IPS-NIHi7 (cell line): ENCODE results near the gene DNASE1L1.
"Not testable (repeated sequence)": the region's sequence is repeated elsewhere in the genome, so short reads cannot be mapped to it uniquely, and the experiment has no call there.

Source experiments
- DNase-seq: peaks from one replicate; pipeline ENCODE4 v3.0.0; 2012; ENCODE audit warnings: mixed read lengths; ENCODE audit errors: extremely low spot score

The DNASE1L1 gene

DNA sequence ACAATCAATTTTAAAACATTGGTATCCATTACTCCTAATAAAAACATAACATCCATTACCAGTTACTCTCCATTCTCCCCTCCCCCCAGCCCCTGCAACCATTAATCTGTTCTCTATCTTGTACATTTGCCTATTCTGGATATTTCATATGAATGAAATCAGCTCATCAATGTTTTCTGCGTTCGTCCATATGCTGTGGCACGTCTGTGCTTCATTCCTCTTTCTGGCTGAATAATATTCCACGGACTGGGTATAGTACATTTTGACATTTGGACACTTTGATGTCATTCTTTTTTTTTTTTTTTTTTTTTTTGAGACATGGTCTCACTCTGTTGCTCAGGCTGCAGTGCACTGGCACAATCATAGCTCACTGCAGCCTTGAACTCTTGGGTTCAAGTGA lies 5.2 kb downstream of the DNASE1L1 start:
- no peak for DNase-seq

- DNase-seq, result no peak
These were observed 5.9 kb downstream of the DNASE1L1 start for GRCh38 chrX:154403192-154403591.

DNA sequence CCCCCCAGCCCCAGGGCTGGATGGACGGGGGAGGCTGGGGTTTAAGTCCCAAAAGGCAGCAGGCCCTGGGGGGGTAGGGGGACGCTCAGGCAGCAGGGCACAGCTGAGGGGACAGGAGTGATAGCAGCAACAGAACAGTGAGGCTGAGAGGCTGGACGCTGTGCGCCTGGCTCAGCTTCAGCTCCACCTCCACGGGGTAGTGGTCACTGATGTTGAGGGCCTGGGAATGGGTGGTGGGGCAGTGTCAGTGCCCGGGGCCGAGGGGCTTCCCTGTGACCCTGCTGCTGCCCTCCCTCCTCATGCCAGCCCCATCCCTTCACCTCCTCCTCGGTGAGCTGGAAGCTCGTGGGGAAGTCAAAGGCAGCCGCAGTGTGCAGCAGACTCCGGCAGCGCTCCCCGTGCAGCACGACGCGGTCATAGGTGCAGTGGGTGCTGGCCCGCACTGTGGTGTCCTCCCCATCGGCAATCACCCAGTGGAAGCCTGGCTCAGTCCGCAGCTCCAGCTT lies 6.4 kb downstream of the DNASE1L1 start:
- DNase-seq, result no peak

GRCh38 chrX:154401918-154402621 lies 7.0 kb downstream of the DNASE1L1 start:
- no peak for DNase-seq

DNA sequence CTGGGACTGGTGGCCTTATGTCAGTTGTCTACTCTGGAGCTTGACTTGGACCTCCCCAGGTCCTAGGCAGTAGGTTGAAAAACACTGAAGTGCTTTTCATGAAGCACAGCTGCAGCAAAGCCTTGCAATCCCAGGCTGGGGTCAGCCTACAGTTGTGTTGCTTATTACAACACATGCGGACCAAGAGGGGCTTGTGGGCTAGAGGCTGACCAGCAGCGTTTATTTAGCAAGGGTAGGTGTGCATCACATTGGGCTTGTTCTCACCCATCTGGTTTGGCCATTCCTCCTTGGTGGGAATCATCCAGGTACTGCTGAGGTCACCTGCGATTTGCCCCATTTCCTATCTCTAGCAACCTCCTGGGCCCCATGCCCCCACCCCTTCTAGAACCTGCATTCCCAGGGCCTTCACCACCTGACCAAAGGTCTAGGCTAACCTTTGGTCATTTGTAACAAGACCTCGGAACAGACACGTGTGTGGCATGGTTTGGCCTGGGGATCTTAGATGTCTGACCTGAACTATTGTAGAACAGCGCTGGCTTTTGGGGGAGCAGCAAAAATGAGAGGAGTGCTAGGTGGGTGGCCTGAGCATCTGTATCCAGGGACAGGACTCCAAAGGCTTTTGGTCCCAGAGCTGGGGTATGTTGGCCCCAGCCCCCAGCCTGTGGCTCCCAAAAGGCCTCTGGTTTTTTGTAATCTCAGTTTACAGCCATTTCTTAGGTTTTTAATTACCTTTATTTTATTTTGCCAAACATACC lies 7.8 kb downstream of the DNASE1L1 start:
- peak; percentile 12 for DNase-seq

DNA sequence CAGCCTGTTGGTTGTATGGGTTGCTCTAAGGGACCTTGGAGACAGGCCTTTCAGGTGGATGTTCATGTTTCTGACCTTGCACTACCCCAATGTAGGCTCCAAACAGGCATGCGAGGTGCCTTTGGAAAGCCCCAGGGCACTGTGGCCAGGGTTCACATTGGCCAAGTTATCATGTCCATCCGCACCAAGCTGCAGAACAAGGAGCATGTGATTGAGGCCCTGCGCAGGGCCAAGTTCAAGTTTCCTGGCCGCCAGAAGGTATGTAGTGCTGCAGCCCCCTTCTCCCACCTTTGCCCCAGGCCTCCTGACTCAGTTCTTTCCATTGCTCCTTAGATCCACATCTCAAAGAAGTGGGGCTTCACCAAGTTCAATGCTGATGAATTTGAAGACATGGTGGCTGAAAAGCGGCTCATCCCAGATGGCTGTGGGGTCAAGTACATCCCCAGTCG lies 8.7 kb downstream of the DNASE1L1 start:
- not testable (repeated sequence) for DNase-seq

GRCh38 chrX:154399527-154400368 lies 9.3 kb downstream of the DNASE1L1 start:
- DNase-seq, result no peak

- peak; percentile 17 for DNase-seq
These were observed 10.2 kb downstream of the DNASE1L1 start for GRCh38 chrX:154398668-154399526.

DNA sequence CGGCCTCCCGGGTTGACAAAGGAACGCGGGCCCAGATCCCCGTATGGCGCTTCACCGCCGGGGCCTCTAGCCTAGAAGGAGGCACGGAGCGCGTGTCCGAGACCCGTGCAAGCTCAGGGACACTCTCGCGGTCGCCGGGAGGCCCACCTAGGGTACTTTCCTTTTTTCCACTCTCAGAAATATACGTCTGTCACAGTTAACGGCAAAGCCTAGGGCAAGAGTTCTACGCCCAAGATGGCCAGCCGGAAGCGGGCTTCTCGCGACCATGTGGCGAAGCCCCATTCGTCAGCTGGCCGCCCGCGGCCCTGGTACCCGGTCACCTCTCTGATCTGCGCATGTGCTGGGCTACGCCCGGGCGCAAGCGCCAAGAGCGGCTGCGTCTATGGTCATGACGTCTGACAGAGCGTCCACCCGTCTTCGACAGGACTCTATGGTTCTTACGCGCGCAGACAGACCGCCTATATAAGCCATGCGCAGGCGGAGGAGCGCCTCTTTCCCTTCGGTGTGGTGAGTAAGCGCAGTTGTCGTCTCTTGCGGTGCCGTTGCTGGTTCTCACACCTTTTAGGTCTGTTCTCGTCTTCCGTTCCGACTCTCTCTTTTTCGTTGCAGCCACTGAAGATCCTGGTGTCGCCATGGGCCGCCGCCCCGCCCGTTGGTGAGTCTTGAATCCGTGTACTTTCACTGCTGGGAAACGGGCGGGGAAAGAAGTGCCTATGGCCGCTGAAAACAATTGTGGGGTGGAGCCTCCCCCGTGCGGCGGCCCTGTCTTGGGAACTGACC lies 11.0 kb downstream of the DNASE1L1 start, which contains the start of gene RPL10:
RPL10 (plus strand) TSS at position 490 of the 780 bp plus-strand sequence; CDS start at position 633, 143 bp downstream.
- peak; percentile 87 for DNase-seq

- DNase-seq, result peak; percentile 23
These were observed 11.8 kb downstream of the DNASE1L1 start for GRCh38 chrX:154396973-154397887.

DNA sequence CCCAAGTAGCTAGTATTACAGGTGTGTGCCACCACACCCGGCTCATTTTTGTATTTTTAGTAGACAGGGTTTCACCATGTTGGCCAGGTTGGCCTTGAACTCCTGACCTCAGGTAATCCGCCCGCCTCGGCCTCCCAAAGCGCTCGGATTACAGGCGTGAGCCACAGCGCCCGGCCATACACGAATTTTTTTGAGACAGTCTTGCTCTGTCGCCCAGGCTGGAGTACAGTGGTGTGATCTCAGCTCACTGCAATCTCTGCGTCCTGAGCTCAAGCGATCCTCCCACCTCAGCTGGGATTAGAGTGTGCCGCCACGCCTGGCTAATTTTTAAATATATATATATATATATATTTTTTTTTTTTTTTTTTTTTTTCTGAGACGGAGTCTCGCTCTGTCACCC lies 12.7 kb downstream of the DNASE1L1 start:
- DNase-seq, result not testable (repeated sequence)

GRCh38 chrX:154389812-154390747 lies 19.0 kb downstream of the DNASE1L1 start:
- DNase-seq, result not testable (repeated sequence)

- not testable (repeated sequence) for DNase-seq
These were observed 20.4 kb downstream of the DNASE1L1 start for GRCh38 chrX:154388649-154389048.

GRCh38 chrX:154388094-154388493 lies 21.0 kb downstream of the DNASE1L1 start:
- not testable (repeated sequence) for DNase-seq

GRCh38 chrX:154384284-154384892 lies 24.7 kb downstream of the DNASE1L1 start:
- no peak for DNase-seq

DNA sequence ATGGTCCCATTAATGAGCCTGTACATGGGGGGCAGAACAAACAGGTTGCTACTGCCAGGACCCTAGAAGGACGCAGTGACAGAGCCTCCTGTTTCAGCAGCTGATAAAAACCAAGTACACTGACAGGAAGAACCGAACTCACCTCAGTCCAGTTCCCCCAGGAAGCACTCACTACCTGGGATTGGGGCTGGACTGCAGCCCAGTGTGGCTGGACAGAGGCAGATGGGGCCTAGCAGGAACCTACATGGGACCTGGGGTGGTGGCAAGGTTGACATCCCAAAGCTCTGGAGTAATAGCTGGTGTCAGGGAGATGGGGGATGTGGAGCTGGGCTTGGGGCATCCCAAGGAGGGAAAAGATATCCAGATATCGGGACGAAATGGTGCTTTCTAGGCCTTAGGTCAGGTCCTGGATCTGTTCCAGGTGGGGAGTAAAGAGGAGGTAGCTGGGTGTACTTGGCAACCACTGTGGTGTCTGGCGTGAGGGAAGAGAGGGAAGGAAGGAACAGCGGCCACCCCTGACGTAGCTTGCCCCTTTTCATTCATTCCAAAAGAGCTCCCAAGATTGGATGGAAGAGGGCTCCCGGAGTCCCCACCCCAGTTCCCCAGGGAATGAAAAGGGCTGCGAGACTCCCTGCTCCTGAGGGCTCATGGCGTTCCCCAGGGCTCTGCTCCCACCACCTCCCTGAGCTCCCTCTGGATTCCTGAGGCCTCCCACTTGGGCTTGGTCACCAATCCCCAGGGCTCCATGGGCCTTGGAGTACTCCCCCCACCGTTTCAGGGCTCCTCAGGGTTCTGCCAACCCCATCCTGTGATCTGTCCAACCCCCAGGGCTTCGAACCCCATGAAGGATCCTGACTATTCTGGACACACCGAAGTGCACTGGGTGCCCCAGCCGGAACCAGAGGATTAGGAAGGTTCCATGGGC lies 25.4 kb downstream of the DNASE1L1 start:
- DNase-seq, result no peak
